Astrocyte (in vitro differentiated cells and primary cell): Measurements from ENCODE around the gene TEPSIN.

Source experiments
- EZH2 ChIP-seq: IDR thresholded peaks from 2 replicates; pipeline ENCODE4 v1.6.1; 2012; ENCODE audit warnings: mild to moderate bottlenecking, low read length, inconsistent platforms; ENCODE audit not compliant: insufficient read depth
- TF ChIP-seq, protein P1 (sequence below): IDR thresholded peaks from 2 replicates; pipeline ENCODE4 v1.5.1; 2011; ENCODE audit warnings: low read depth, mild to moderate bottlenecking, inconsistent platforms, low read length, moderate library complexity; ENCODE audit not compliant: insufficient read depth

DNA sequence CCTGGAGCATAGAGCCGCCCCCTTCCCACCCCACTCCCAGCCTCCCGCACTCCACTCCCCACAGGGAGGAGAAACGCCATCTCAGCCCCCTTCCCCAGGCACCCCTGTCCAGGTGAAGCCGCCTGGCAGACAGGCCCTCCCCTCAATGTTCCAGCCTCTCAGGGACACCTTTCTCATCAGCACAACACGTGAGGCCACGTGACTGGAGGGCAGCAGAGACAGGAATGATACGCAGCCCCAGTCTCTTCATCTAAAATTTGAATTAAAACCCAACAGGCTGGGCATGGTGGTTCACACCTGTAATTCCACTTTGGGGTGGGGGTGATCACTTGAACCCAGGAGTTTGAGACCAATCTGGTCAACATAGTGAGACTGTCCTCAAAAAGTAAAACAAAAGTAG lies 52.7 kb downstream of the TEPSIN start:
- TF ChIP-seq, protein P1, sequence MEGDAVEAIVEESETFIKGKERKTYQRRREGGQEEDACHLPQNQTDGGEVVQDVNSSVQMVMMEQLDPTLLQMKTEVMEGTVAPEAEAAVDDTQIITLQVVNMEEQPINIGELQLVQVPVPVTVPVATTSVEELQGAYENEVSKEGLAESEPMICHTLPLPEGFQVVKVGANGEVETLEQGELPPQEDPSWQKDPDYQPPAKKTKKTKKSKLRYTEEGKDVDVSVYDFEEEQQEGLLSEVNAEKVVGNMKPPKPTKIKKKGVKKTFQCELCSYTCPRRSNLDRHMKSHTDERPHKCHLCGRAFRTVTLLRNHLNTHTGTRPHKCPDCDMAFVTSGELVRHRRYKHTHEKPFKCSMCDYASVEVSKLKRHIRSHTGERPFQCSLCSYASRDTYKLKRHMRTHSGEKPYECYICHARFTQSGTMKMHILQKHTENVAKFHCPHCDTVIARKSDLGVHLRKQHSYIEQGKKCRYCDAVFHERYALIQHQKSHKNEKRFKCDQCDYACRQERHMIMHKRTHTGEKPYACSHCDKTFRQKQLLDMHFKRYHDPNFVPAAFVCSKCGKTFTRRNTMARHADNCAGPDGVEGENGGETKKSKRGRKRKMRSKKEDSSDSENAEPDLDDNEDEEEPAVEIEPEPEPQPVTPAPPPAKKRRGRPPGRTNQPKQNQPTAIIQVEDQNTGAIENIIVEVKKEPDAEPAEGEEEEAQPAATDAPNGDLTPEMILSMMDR, result no peak
- no peak for TF ChIP-seq EZH2
